CD14-positive monocyte (primary cell): Measurements from ENCODE around the gene BHLHE23. TPM values are rescaled to one million over a fixed set of nuclear protein-coding genes. Genes with fewer than 3 reads are reported as not detected.

Experiments used
- DNase-seq, 3 donors: peaks; one replicate each; pipeline ENCODE4 v3.0.0-alpha.2; 2011 to 2022
- H2AFZ ChIP-seq: 2 replicates; pipeline ENCODE4 v1.6.0; 2012; ENCODE audit warnings: mild to moderate bottlenecking, low read depth, low read length, inconsistent platforms; ENCODE audit not compliant: insufficient read depth, poor library complexity, severe bottlenecking
- H3K27ac ChIP-seq, 2 donors: 1 replicate in 1 of 2; 2 replicates in 1 of 2; pipeline ENCODE4 v1.5.1; 2012 to 2013; ENCODE audit warnings: low read length in 2 of 2, control low read depth in 1 of 2, inconsistent platforms in 1 of 2, low read depth in 1 of 2, mild to moderate bottlenecking in 1 of 2
- H3K27me3 ChIP-seq, 2 donors: one replicate each; pipeline versions ENCODE4 v1.6.0 to v1.6.1; 2011 to 2013; ENCODE audit warnings: low read length in 2 of 2; ENCODE audit not compliant: control insufficient read depth in 2 of 2, insufficient read depth in 2 of 2
- H3K36me3 ChIP-seq, 2 donors: replicated peaks in 1 of 2; 1 replicate in 1 of 2; 2 replicates in 1 of 2; pipeline versions ENCODE4 v1.5.1 to v1.6.1; 2012 to 2013; ENCODE audit warnings: low read length in 2 of 2, control low read depth in 1 of 2, inconsistent platforms in 1 of 2, mild to moderate bottlenecking in 1 of 2; ENCODE audit not compliant: insufficient read depth in 2 of 2, control insufficient read depth in 1 of 2
- H3K4me1 ChIP-seq, 2 donors: 1 replicate in 1 of 2; 2 replicates in 1 of 2; pipeline versions ENCODE4 v1.5.1 to v1.6.1; 2012 to 2013; ENCODE audit warnings: low read length in 2 of 2, control low read depth in 1 of 2, inconsistent platforms in 1 of 2, mild to moderate bottlenecking in 1 of 2, moderate library complexity in 1 of 2; ENCODE audit not compliant: insufficient read depth in 2 of 2, control insufficient read depth in 1 of 2
- H3K4me2 ChIP-seq: replicated peaks from 2 replicates; pipeline ENCODE3; 2012; ENCODE audit warnings: low read length, moderate library complexity, mild to moderate bottlenecking; ENCODE audit not compliant: poor library complexity, severe bottlenecking; ENCODE audit errors: extremely low read depth
- H3K4me3 ChIP-seq, 3 experiments: fragments of 200-600 bp in 1 of 3; sonication (generic) in 1 of 3; replicated peaks in 1 of 3; 1 replicate in 2 of 3; 2 replicates in 1 of 3; pipeline ENCODE4 v1.5.1; 2011 to 2013; ENCODE audit warnings: low read length in 3 of 3, mild to moderate bottlenecking in 3 of 3, control low read depth in 2 of 3, low read depth in 2 of 3, inconsistent platforms in 1 of 3, moderate library complexity in 1 of 3
- H3K79me2 ChIP-seq: 2 replicates; pipeline ENCODE4 v1.6.0; 2012; ENCODE audit warnings: mild to moderate bottlenecking, control low read depth, inconsistent platforms, low read length, moderate library complexity; ENCODE audit not compliant: insufficient read depth
- H3K9ac ChIP-seq: 2 replicates; pipeline ENCODE4 v1.6.0; 2017; ENCODE audit warnings: low read length, mild to moderate bottlenecking; ENCODE audit not compliant: insufficient read depth, poor library complexity, severe bottlenecking
- H3K9me3 ChIP-seq, 2 donors: replicated peaks in 1 of 2; 1 replicate in 1 of 2; 2 replicates in 1 of 2; pipeline versions ENCODE4 v1.5.1 to v1.6.1; 2012 to 2013; ENCODE audit warnings: low read length in 2 of 2, control low read depth in 1 of 2; ENCODE audit not compliant: control insufficient read depth in 1 of 2, insufficient read depth in 1 of 2
- H4K20me1 ChIP-seq: 2 replicates; pipeline ENCODE4 v1.6.0; 2012; ENCODE audit warnings: mild to moderate bottlenecking, low read length, control low read depth, moderate library complexity; ENCODE audit not compliant: insufficient read depth
- H3K27ac Mint-ChIP-seq, 7 donors: one replicate each; pipeline ENCODE4 v1.8.0; 2020; ENCODE audit warnings: mild to moderate bottlenecking in 7 of 7, mixed read lengths in 7 of 7, moderate library complexity in 6 of 7, inconsistent platforms in 2 of 7
- H3K27me3 Mint-ChIP-seq, 3 donors: one replicate each; pipeline ENCODE4 v1.8.0; 2021 to 2022; ENCODE audit warnings: low read depth in 3 of 3, mild to moderate bottlenecking in 3 of 3, mixed read lengths in 3 of 3, moderate library complexity in 3 of 3, inconsistent platforms in 1 of 3
- H3K36me3 Mint-ChIP-seq, 2 donors: one replicate each; pipeline ENCODE4 v1.8.0; 2020; ENCODE audit warnings: mixed read lengths in 2 of 2, inconsistent platforms in 1 of 2, mild to moderate bottlenecking in 1 of 2
- H3K4me1 Mint-ChIP-seq: one replicate; pipeline ENCODE4 v1.8.0; 2020; ENCODE audit warnings: mild to moderate bottlenecking, mixed read lengths
- H3K4me3 Mint-ChIP-seq, 2 donors: one replicate each; pipeline ENCODE4 v1.8.0; 2020; ENCODE audit warnings: mild to moderate bottlenecking in 2 of 2, mixed read lengths in 2 of 2, moderate library complexity in 1 of 2
- H3K9me3 Mint-ChIP-seq, 7 donors: one replicate each; pipeline ENCODE4 v1.8.0; 2020 to 2022; ENCODE audit warnings: mixed read lengths in 7 of 7, mild to moderate bottlenecking in 6 of 7, moderate library complexity in 6 of 7, inconsistent platforms in 2 of 7
- CTCF ChIP-seq: fragments of 200-600 bp; IDR thresholded peaks from one replicate; pipeline ENCODE4 v1.8.0; 2022; ENCODE audit warnings: antibody characterized with exemption, mild to moderate bottlenecking
- WGBS: methylation state at CpG from one replicate; pipeline ENCODE4 v1.1.5; 2013; ENCODE audit warnings: missing lambda C conversion rate; ENCODE audit not compliant: insufficient coverage; 5-methylcytosine and 5-hydroxymethylcytosine counted together
- intact Hi-C, 2 donors: fragments of 100-400 bp; cut with micrococcal nuclease; formaldehyde crosslinking; loops; one replicate each; pipeline versions ENCODE4 v1.15.0 to v1.15.1; 2023
- polyA plus RNA-seq, 3 donors: library from polyadenylated mRNA; depleted of rRNA in 1 of 3; unstranded in 2 of 3; stranded (reverse) in 1 of 3; fragments of 300-500 nt in 2 of 3; fragments of >200 nt in 1 of 3; fragmentation: Illumina TruSeq in 2 of 3; gene quantifications; 1 replicate in 2 of 3; 2 replicates in 1 of 3; pipeline ENCODE4 v1.2.3, GENCODE V29; 2012 to 2021

BHLHE23 gene
- polyA plus RNA-seq, 3 donors: not detected

GRCh38 chr20:63045401-63045800 is 38.6 kb upstream of the BHLHE23 start:
- no peak for TF ChIP-seq CTCF
- H3K4me2 ChIP-seq: no peak overlapping the region
- no peak overlapping the region for H3K27ac ChIP-seq
- 89% methylated on average over 13 of the region's 14 CpGs for WGBS
- no peaks in the 10 kb centered on the region for H4K20me1 ChIP-seq
- no peaks in the 10 kb centered on the region for H3K36me3 Mint-ChIP-seq
- H3K9me3 ChIP-seq: peaks cover 0 to 16% of the 10 kb centered on the region in 2 donors
- peaks cover 2 to 18% (median 7%) of the 10 kb centered on the region in 7 donors for H3K9me3 Mint-ChIP-seq
- no peak overlapping the region for H3K9ac ChIP-seq
- H3K4me1 ChIP-seq: no peaks in the 10 kb centered on the region
- intact Hi-C loops: no loop called here
- DNase-seq: no peak
- H3K36me3 ChIP-seq: no peaks in the 10 kb centered on the region
- peaks cover 6 to 20% (median 18%) of the 10 kb centered on the region in 3 donors for H3K27me3 Mint-ChIP-seq
- H3K27me3 ChIP-seq: no peaks in the 10 kb centered on the region
- no peak overlapping the region for H3K4me3 Mint-ChIP-seq
- H3K27ac Mint-ChIP-seq: no peak overlapping the region
- H3K4me3 ChIP-seq: no peak overlapping the region
- no peaks in the 10 kb centered on the region for H3K79me2 ChIP-seq
- no peak overlapping the region for H2AFZ ChIP-seq
- H3K4me1 Mint-ChIP-seq: no peaks in the 10 kb centered on the region

- H3K27ac Mint-ChIP-seq: no peak overlapping the region
- 89% methylated on average over 11 of the region's 16 CpGs for WGBS
- Histone ChIP-seq H3K36me3 (no peaks in the 10 kb centered on the region), H3K4me2 (no peak overlapping the region), H3K4me3 (no peak overlapping the region), H3K27ac (no peak overlapping the region), H3K4me1 (no peaks in the 10 kb centered on the region), H3K27me3 (no peaks in the 10 kb centered on the region), H4K20me1 (no peaks in the 10 kb centered on the region), H3K79me2 (no peaks in the 10 kb centered on the region), H3K9ac (no peak overlapping the region), H3K9me3 (peaks cover 0 to 16% of the 10 kb centered on the region in 2 donors), H2AFZ (no peak overlapping the region)
- no peaks in the 10 kb centered on the region for H3K4me1 Mint-ChIP-seq
- no peak for TF ChIP-seq CTCF
- no peaks in the 10 kb centered on the region for H3K36me3 Mint-ChIP-seq
- peaks cover 2 to 15% (median 7%) of the 10 kb centered on the region in 7 donors for H3K9me3 Mint-ChIP-seq
- no peak for DNase-seq
- H3K4me3 Mint-ChIP-seq: no peak overlapping the region
- intact Hi-C loops: no loop called here
- H3K27me3 Mint-ChIP-seq: peaks cover 10 to 22% (median 20%) of the 10 kb centered on the region in 3 donors
Measured at GRCh38 chr20:63044605-63045004, 37.8 kb upstream of the BHLHE23 start.
